Panc1 (cell line): Measurements from ENCODE around the gene KLK5.

Experiments used
- CTCF ChIP-seq: fragments of 450-650 bp; IDR thresholded peaks from 2 replicates; pipeline ENCODE4 v1.5.1; 2017; ENCODE audit warnings: mild to moderate bottlenecking
- POLR2AphosphoS5 ChIP-seq: IDR thresholded peaks from 2 replicates; pipeline ENCODE4 v1.6.1; 2012; ENCODE audit warnings: mild to moderate bottlenecking, low read depth, low read length, moderate library complexity
- REST ChIP-seq, 2 experiments: IDR thresholded peaks; 2 replicates each; pipeline ENCODE4 v1.6.1; 2011 to 2012; ENCODE audit warnings: low read depth in 2 of 2, control low read depth in 1 of 2, low read length in 1 of 2, mild to moderate bottlenecking in 1 of 2, moderate library complexity in 1 of 2; ENCODE audit not compliant: insufficient read depth in 1 of 2
- TCF7L2 ChIP-seq: IDR thresholded peaks from 2 replicates; pipeline ENCODE4 v1.6.1; 2011; ENCODE audit warnings: mild to moderate bottlenecking, low read depth, low read length, inconsistent platforms

GRCh38 chr19:50910722-50911121 is 42.1 kb downstream of the KLK5 start:
- TF ChIP-seq CTCF (no peak), REST (IDR thresholded peaks at IDR 0.05; ENCODE audit: insufficient read depth in 1 of 2, low read depth in 2 of 2, low read length in 1 of 2) (no peak), TCF7L2 (no peak), POLR2AphosphoS5 (no peak)
